HFF-Myc (cell line): ENCODE results near the gene CCDC88A.

Experiments used
- DNase-seq: peaks from one replicate; pipeline ENCODE4 v3.0.0-alpha.2; 2011; ENCODE audit warnings: low read depth; ENCODE audit errors: extremely low read depth
- H3K4me3 ChIP-seq: replicated peaks from 2 replicates; pipeline ENCODE4 v1.5.1; 2011; ENCODE audit warnings: low read depth, mild to moderate bottlenecking, control low read depth, low read length
- CTCF ChIP-seq: IDR thresholded peaks from 2 replicates; pipeline ENCODE4 v1.5.1; 2012; ENCODE audit warnings: mild to moderate bottlenecking, low read depth, low read length, control low read depth; ENCODE audit errors: missing control alignments

The CCDC88A gene

GRCh38 chr2:55345064-55345463 is 74.6 kb downstream of the CCDC88A start:
- H3K4me3 ChIP-seq: no peak overlapping the region
- no peak for DNase-seq
- TF ChIP-seq CTCF: no peak

GRCh38 chr2:55338268-55338667 is 81.4 kb downstream of the CCDC88A start:
- no peak overlapping the region for H3K4me3 ChIP-seq
- DNase-seq: no peak
- no peak for TF ChIP-seq CTCF

- DNase-seq: no peak
- H3K4me3 ChIP-seq: no peak overlapping the region
- no peak for TF ChIP-seq CTCF
Observed at GRCh38 chr2:55334728-55335127, 84.9 kb downstream of the CCDC88A start.

- H3K4me3 ChIP-seq: no peak overlapping the region
- no peak for DNase-seq
- no peak for TF ChIP-seq CTCF
Observed at GRCh38 chr2:55330541-55331297, 88.9 kb downstream of the CCDC88A start.

- no peak overlapping the region for H3K4me3 ChIP-seq
- no peak for TF ChIP-seq CTCF
- no peak for DNase-seq
Observed at GRCh38 chr2:55327470-55328230, 92.0 kb downstream of the CCDC88A start.

GRCh38 chr2:55314985-55315384 is 104.7 kb downstream of the CCDC88A start:
- no peak for TF ChIP-seq CTCF
- H3K4me3 ChIP-seq: no peak overlapping the region
- DNase-seq: no peak
